Measurements from ENCODE around the gene QRSL1. TPM values are rescaled to one million over a fixed set of nuclear protein-coding genes. Genes with fewer than 3 reads are reported as not detected.

QRSL1 gene
- polyA plus RNA-seq, 1 of the 3 experiments (the other 2 are of a cell fraction) = 5.7 TPM

GRCh38 chr6:106666282-106667021 is 37.1 kb downstream of the QRSL1 start:
- ChIA-PET POLR2A (no interaction called here), CTCF (no interaction called here)
- 95% methylated on average over 6 of the region's 6 CpGs for WGBS (ENCODE audit: low lambda C conversion rate)
- no peak overlapping the region for H3K4me3 ChIP-seq (ENCODE audit: low read depth in 2 of 2, low read length in 1 of 2)
- H3K27ac ChIP-seq (ENCODE audit: low read depth in 2 of 2, low read length in 1 of 2) = no peak overlapping the region
- H3F3A ChIP-seq (replicated peaks; ENCODE audit: insufficient read depth) = peaks cover 4% of the 10 kb centered on the region
- H3K4me2 ChIP-seq = no peak overlapping the region
- no peaks in the 10 kb centered on the region for H3K4me1 ChIP-seq (ENCODE audit: control insufficient read depth in 1 of 2, insufficient read depth in 2 of 2, low read depth in 1 of 2, low read length in 1 of 2)
- H2AFZ ChIP-seq (ENCODE audit: low read depth) = no peak overlapping the region
- no peak for DNase-seq
- no peaks in the 10 kb centered on the region for H3K27me3 ChIP-seq (ENCODE audit: insufficient read depth)
- no peaks in the 10 kb centered on the region for H3K79me2 ChIP-seq (ENCODE audit: insufficient read depth)
- H3K9me3 ChIP-seq = no peaks in the 10 kb centered on the region
- no peaks in the 10 kb centered on the region for H4K20me1 ChIP-seq (ENCODE audit: insufficient read depth)
- no peak for TF ChIP-seq POLR2AphosphoS5 (IDR thresholded peaks at IDR 0.05; ENCODE audit: low read depth, low read length)
- no peak for TF ChIP-seq FOXJ3 (CRISPR knock-in tag; IDR thresholded peaks at IDR 0.05)
- TF ChIP-seq RAD21 (IDR thresholded peaks at IDR 0.05; ENCODE audit: low read length) = no peak
- TF ChIP-seq, protein P1, sequence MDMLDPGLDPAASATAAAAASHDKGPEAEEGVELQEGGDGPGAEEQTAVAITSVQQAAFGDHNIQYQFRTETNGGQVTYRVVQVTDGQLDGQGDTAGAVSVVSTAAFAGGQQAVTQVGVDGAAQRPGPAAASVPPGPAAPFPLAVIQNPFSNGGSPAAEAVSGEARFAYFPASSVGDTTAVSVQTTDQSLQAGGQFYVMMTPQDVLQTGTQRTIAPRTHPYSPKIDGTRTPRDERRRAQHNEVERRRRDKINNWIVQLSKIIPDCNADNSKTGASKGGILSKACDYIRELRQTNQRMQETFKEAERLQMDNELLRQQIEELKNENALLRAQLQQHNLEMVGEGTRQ (IDR thresholded peaks at IDR 0.05; ENCODE audit: borderline replicate concordance, low read depth, low read length) = no peak
- no peak for TF ChIP-seq JUND (IDR thresholded peaks at IDR 0.05)
- no peak for TF ChIP-seq NFIC (IDR thresholded peaks at IDR 0.05; ENCODE audit: borderline replicate concordance)
- TF ChIP-seq NRF1 (IDR thresholded peaks at IDR 0.05; ENCODE audit: low read depth, low read length) = no peak
- TF ChIP-seq, protein P2, sequence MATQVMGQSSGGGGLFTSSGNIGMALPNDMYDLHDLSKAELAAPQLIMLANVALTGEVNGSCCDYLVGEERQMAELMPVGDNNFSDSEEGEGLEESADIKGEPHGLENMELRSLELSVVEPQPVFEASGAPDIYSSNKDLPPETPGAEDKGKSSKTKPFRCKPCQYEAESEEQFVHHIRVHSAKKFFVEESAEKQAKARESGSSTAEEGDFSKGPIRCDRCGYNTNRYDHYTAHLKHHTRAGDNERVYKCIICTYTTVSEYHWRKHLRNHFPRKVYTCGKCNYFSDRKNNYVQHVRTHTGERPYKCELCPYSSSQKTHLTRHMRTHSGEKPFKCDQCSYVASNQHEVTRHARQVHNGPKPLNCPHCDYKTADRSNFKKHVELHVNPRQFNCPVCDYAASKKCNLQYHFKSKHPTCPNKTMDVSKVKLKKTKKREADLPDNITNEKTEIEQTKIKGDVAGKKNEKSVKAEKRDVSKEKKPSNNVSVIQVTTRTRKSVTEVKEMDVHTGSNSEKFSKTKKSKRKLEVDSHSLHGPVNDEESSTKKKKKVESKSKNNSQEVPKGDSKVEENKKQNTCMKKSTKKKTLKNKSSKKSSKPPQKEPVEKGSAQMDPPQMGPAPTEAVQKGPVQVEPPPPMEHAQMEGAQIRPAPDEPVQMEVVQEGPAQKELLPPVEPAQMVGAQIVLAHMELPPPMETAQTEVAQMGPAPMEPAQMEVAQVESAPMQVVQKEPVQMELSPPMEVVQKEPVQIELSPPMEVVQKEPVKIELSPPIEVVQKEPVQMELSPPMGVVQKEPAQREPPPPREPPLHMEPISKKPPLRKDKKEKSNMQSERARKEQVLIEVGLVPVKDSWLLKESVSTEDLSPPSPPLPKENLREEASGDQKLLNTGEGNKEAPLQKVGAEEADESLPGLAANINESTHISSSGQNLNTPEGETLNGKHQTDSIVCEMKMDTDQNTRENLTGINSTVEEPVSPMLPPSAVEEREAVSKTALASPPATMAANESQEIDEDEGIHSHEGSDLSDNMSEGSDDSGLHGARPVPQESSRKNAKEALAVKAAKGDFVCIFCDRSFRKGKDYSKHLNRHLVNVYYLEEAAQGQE (IDR thresholded peaks at IDR 0.05; ENCODE audit: low read depth, low read length) = no peak
- no peak for TF ChIP-seq GABPA (IDR thresholded peaks at IDR 0.05; ENCODE audit: low read depth)
- TF ChIP-seq IRF3 (IDR thresholded peaks at IDR 0.05; ENCODE audit: low read depth, low read length) = no peak
- TF ChIP-seq FOSL2 (IDR thresholded peaks at IDR 0.05; ENCODE audit: borderline replicate concordance, low read depth) = no peak
- TF ChIP-seq MEF2A (IDR thresholded peaks at IDR 0.05; ENCODE audit: borderline replicate concordance, low read depth) = no peak
- no peak for TF ChIP-seq TAF1 (IDR thresholded peaks at IDR 0.05; ENCODE audit: borderline replicate concordance, low read depth, low read length)
- TF ChIP-seq, protein P3, sequence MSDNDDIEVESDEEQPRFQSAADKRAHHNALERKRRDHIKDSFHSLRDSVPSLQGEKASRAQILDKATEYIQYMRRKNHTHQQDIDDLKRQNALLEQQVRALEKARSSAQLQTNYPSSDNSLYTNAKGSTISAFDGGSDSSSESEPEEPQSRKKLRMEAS (IDR thresholded peaks at IDR 0.05; ENCODE audit: low read depth) = no peak
- TF ChIP-seq RXRA (IDR thresholded peaks at IDR 0.05; ENCODE audit: borderline replicate concordance, low read depth) = no peak
- no peak for TF ChIP-seq YY1 (IDR thresholded peaks at IDR 0.05; ENCODE audit: low read depth)
- H3K9me2 ChIP-seq = no peaks in the 10 kb centered on the region
- H3K9ac ChIP-seq = no peak overlapping the region
- peaks cover 32 to 34% of the 10 kb centered on the region in 2 experiments for H3K36me3 ChIP-seq (replicated peaks in 1 of 2; ENCODE audit: control insufficient read depth in 1 of 2, insufficient read depth in 2 of 2, low read length in 1 of 2)

Measured in SK-N-SH (cell line).